ENCODE data around the gene GPC6.

GPC6 gene

DNA sequence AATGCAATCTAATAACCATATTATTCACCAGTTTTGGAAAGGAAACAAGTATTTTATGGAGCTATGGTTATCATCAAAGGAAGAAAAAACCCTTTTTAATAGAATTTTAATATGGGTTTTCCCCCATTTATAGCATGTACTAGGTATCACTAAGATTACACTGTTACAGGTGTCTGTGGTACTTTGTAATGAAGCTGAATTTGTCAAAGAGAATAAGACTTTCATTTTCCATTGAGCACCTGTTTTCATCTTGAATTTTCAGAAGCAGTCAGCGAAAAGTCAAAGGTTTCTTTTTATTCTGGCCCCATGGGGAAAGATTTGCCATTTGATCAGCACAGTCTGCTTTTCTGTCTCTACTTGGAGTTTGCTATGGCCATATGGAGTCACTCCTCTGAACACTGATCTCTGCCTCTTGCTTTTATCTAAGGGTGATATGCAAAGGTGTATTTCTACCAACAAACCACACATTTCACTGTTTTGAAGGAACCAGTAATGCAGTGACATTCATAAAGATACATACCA is 662.9 kb downstream of the GPC6 start:
- TF ChIP-seq, protein P1, sequence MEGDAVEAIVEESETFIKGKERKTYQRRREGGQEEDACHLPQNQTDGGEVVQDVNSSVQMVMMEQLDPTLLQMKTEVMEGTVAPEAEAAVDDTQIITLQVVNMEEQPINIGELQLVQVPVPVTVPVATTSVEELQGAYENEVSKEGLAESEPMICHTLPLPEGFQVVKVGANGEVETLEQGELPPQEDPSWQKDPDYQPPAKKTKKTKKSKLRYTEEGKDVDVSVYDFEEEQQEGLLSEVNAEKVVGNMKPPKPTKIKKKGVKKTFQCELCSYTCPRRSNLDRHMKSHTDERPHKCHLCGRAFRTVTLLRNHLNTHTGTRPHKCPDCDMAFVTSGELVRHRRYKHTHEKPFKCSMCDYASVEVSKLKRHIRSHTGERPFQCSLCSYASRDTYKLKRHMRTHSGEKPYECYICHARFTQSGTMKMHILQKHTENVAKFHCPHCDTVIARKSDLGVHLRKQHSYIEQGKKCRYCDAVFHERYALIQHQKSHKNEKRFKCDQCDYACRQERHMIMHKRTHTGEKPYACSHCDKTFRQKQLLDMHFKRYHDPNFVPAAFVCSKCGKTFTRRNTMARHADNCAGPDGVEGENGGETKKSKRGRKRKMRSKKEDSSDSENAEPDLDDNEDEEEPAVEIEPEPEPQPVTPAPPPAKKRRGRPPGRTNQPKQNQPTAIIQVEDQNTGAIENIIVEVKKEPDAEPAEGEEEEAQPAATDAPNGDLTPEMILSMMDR (IDR thresholded peaks at IDR 0.05; ENCODE audit: low read length, missing control alignments): no peak
- no peak for DNase-seq (ENCODE audit: low read depth)
- no peak overlapping the region for H3K4me3 ChIP-seq (replicated peaks; ENCODE audit: low read depth, low read length)

DNA sequence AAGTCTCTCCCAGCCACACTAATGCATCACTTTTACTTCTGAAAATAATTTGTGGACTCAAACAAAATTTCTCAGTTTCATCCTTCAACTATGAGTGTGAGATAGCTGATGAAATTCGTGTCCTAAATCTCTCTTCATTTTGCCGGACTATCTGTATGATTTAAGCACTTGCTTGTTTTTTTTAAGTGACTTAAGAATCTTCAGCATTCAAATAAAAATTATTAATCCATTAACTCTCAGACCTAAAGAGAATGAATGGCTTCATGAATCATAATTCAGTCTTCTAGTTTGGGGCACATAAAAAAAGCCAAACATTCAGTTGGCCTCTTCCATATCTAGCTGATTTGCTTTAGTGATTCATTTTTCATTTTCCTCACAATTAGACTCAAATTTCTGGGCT is 673.4 kb downstream of the GPC6 start:
- TF ChIP-seq, protein P1 (IDR thresholded peaks at IDR 0.05; ENCODE audit: low read length, missing control alignments): no peak
- H3K4me3 ChIP-seq (replicated peaks; ENCODE audit: low read depth, low read length): no peak overlapping the region
- DNase-seq (ENCODE audit: low read depth): no peak

DNA sequence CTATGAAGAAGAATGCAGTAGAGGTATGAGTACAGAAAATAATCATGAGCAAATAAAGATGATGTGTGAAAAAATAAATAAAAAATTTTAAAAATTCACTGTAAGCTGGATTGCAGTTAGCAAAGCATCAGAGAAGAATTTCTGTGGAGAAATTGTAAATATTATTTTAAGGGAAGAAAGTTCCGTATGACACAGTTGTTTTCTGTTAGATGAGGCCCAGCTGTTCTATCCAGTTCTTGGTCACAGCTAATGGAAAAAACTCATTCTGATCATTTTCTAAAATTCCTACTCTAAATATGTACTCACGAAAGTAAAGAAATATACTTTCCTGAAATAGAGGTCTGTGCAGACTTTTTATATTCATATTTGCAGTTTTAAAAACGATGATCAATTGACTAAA is 674.1 kb downstream of the GPC6 start:
- TF ChIP-seq, protein P1 (IDR thresholded peaks at IDR 0.05; ENCODE audit: low read length, missing control alignments): no peak
- no peak overlapping the region for H3K4me3 ChIP-seq (replicated peaks; ENCODE audit: low read depth, low read length)
- DNase-seq (ENCODE audit: low read depth): peak; percentile 33

DNA sequence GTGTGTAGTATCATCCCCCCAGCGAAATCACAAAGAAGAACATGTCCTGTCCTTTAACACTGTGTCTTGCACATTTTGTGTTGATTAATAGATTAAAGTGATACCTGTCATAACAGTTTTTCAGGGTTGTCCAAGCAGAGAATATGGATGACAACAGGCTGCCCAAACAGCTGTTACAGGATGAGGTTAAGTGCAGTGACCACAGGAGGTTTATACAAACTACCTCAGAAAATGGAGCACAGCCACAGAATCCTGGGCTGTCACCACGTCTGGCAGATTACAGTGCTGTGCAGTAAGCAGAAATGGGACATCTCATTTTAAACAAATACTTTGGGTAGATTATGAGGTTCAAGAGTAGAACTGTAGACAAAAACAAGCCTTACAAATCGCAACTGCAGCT is 677.3 kb downstream of the GPC6 start:
- DNase-seq (ENCODE audit: low read depth): no peak
- TF ChIP-seq, protein P1 (IDR thresholded peaks at IDR 0.05; ENCODE audit: low read length, missing control alignments): no peak

DNA sequence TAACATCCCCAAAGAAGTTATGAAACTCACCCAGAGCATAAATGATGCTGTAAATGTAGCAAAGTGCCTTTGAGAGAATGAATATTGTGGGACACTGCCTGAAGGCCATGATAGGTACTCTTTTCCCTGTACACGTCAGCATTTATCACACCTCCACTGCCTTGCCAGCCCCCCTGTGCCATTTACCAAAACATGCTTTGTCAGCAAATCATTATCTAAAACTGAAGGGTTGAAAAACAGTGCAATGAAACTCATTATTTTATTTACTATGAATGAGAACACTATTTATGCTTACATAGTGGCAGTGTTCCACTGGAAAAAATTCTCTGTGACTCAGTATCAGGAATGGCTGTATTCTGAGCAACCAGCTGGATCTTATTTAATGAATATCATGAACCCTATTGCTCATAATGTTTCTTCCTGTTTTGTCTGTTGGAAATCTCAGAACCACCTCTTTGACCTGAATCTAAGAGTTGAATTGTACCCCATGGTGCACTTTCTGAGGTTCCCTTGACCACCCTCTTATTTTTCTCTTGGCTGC is 688.7 kb downstream of the GPC6 start:
- TF ChIP-seq, protein P1 (IDR thresholded peaks at IDR 0.05; ENCODE audit: low read length, missing control alignments): no peak
- no peak overlapping the region for H3K4me3 ChIP-seq (replicated peaks; ENCODE audit: low read depth, low read length)
- peak; percentile 24 for DNase-seq (ENCODE audit: low read depth)

More for the DNA sequence above, 677.3 kb downstream of the GPC6 start:
- no peak overlapping the region for H3K4me3 ChIP-seq (replicated peaks; ENCODE audit: low read depth, low read length)

DNA sequence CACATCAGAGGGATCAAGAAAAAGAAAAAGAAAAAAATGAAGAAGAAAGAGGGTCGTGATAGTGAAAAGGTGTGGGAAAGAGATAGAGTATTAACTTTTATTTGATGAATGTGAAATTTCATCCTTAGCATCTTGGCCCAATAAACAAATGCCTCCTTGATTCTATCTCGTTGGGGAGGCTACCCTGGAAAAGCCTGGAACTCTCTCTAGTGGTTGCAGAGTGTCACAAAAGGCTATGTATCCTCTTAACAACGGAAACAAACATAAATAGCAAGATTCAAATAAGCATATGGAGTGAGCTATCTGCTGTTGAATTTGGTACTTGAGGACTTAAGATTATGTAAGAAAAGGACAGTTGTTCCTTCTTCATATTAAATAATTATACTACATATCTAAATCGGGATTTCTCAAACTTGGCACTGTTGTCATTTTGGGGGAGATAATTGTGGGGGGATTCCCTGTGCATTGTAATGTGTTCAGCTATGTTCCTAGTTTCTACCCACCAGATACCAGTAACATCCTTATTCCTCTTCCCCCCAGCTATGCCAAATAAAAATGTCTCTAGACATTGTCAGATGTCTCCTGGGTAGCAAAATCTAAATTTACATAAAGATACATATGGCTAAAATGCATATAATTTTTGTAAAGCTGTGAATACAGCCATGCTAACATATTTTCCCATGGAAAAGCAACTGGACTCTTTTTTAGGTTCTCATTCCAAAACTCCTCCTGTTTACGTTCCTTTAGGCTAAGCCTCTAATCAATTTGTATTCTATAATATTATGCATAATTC is 695.7 kb downstream of the GPC6 start:
- DNase-seq (ENCODE audit: low read depth): no peak
- no peak overlapping the region for H3K4me3 ChIP-seq (replicated peaks; ENCODE audit: low read depth, low read length)
- TF ChIP-seq, protein P1 (IDR thresholded peaks at IDR 0.05; ENCODE audit: low read length, missing control alignments): no peak
